Activated CD4-positive, alpha-beta T cell treated with anti-CD3 and anti-CD28 coated beads for 24 hours (primary cell): ENCODE measurements around the gene S100A11.

Experiments
- DNase-seq, 2 donors: peaks; one replicate each; pipeline ENCODE4 v3.0.0-alpha.2; 2020; ENCODE audit warnings: low read depth in 2 of 2

S100A11 gene

GRCh38 chr1:152001631-152002584 is 34.9 kb downstream of the S100A11 start:
- peak; percentile 59 to 68 for DNase-seq

- DNase-seq: no peak
Observed at GRCh38 chr1:152000964-152001630, 35.7 kb downstream of the S100A11 start.

GRCh38 chr1:151998611-151999362 is 38.0 kb downstream of the S100A11 start:
- no peak for DNase-seq

GRCh38 chr1:151997284-151997570 is 39.6 kb downstream of the S100A11 start:
- no peak for DNase-seq

- DNase-seq: no peak
Observed at GRCh38 chr1:151995774-151996173, 41.0 kb downstream of the S100A11 start.

GRCh38 chr1:151994956-151995355 is 41.8 kb downstream of the S100A11 start:
- no peak for DNase-seq

GRCh38 chr1:151993734-151994496 is 42.9 kb downstream of the S100A11 start, which contains the start of gene S100A10:
S100A10 (minus strand) TSS chr1:151993859; CDS start chr1:151986230, 7,629 bp downstream.
- peak; percentile 34 to 48 for DNase-seq

- peak in 1 of 2 donors; percentile 19 for DNase-seq
Observed at GRCh38 chr1:151993084-151993733, 43.6 kb downstream of the S100A11 start.

- no peak for DNase-seq
Observed at GRCh38 chr1:151992303-151993083, 44.3 kb downstream of the S100A11 start.

- no peak for DNase-seq
Observed at GRCh38 chr1:151991663-151992302, 45.0 kb downstream of the S100A11 start.

GRCh38 chr1:151990856-151991198 is 46.0 kb downstream of the S100A11 start:
- DNase-seq: no peak

GRCh38 chr1:151990058-151990855 is 46.5 kb downstream of the S100A11 start:
- DNase-seq: no peak

GRCh38 chr1:151989211-151989862 is 47.5 kb downstream of the S100A11 start:
- peak in 1 of 2 donors; percentile 31 for DNase-seq

GRCh38 chr1:151988405-151988923 is 48.3 kb downstream of the S100A11 start:
- DNase-seq: no peak

- no peak for DNase-seq
Observed at GRCh38 chr1:151986501-151987190, 50.2 kb downstream of the S100A11 start.

- no peak for DNase-seq
Observed at GRCh38 chr1:151985768-151986167, 51.0 kb downstream of the S100A11 start.

- no peak for DNase-seq
Observed at GRCh38 chr1:151985270-151985669, 51.5 kb downstream of the S100A11 start.
